HEK293 (cell line): ENCODE measurements around the gene PIK3CA.

Experiments
- CTCF ChIA-PET: fragments of 350-600 bp; formaldehyde crosslinking; extraction: SDS; loops from one replicate; lab custom pipeline; 2021; ENCODE audit warnings: antibody characterized with exemption; lab: Yijun Ruan, JAX
- POLR2A ChIA-PET: fragments of 300-600 bp; formaldehyde crosslinking; extraction: SDS; loops from one replicate; lab custom pipeline; 2020; ENCODE audit warnings: antibody characterized with exemption, inconsistent platforms; lab: Yijun Ruan, JAX
- H3K27ac ChIP-seq: fragments of 200-500 bp; sonication (Bioruptor generic); 2 replicates; pipeline ENCODE4 v1.5.1; 2014; ENCODE audit warnings: low read depth, low read length, control low read depth, inconsistent platforms; ENCODE audit errors: extremely low read depth
- H3K36me3 ChIP-seq, 2 experiments: fragments of 200-500 bp in 1 of 2; sonication (Bioruptor generic) in 1 of 2; 1 replicate in 1 of 2; 2 replicates in 1 of 2; pipeline ENCODE4 v1.5.1; 2014 to 2017; ENCODE audit warnings: inconsistent platforms in 2 of 2, low read length in 2 of 2; ENCODE audit not compliant: control insufficient read depth in 2 of 2, insufficient read depth in 1 of 2
- H3K4me1 ChIP-seq: fragments of 200-500 bp; sonication (Bioruptor generic); 2 replicates; pipeline ENCODE4 v1.5.1; 2014; ENCODE audit warnings: mild to moderate bottlenecking, low read length, inconsistent platforms; ENCODE audit not compliant: control insufficient read depth, insufficient read depth
- H3K4me3 ChIP-seq: 2 replicates; pipeline ENCODE4 v1.5.1; 2011; ENCODE audit warnings: low read depth, mild to moderate bottlenecking, control low read depth, low read length, moderate library complexity
- H3K9me3 ChIP-seq: fragments of 200-500 bp; sonication (Bioruptor generic); 2 replicates; pipeline ENCODE4 v1.5.1; 2014; ENCODE audit warnings: low read depth, low read length, inconsistent platforms; ENCODE audit not compliant: control insufficient read depth, insufficient read depth
- IKZF3 ChIP-seq: fragments of 450-650 bp; IDR thresholded peaks from 2 replicates; pipeline ENCODE4 v1.5.0; 2018; ENCODE audit warnings: missing biosample characterization, mild to moderate bottlenecking, missing genetic modification characterization, moderate library complexity
- ZFP41 ChIP-seq: fragments of 450-650 bp; formaldehyde crosslinking; IDR thresholded peaks from 2 replicates; pipeline ENCODE4 v1.5.1; 2016; ENCODE audit warnings: missing biosample characterization, missing genetic modification characterization, borderline replicate concordance
- ZNF146 ChIP-seq: fragments of 450-650 bp; formaldehyde crosslinking; IDR thresholded peaks from 2 replicates; pipeline ENCODE4 v1.5.1; 2016; ENCODE audit warnings: missing biosample characterization, missing genetic modification characterization
- ZNF558 ChIP-seq: fragments of 450-650 bp; formaldehyde crosslinking; IDR thresholded peaks from 2 replicates; pipeline ENCODE4 v1.5.1; 2016; ENCODE audit warnings: missing biosample characterization, missing genetic modification characterization
- ZNF610 ChIP-seq: fragments of 450-650 bp; formaldehyde crosslinking; IDR thresholded peaks from 2 replicates; pipeline ENCODE4 v1.5.1; 2016; ENCODE audit warnings: missing biosample characterization, missing genetic modification characterization, borderline replicate concordance
- ZNF660 ChIP-seq: fragments of 450-650 bp; IDR thresholded peaks from 2 replicates; pipeline ENCODE4 v1.5.1; 2018; ENCODE audit warnings: missing biosample characterization, mild to moderate bottlenecking, missing genetic modification characterization
- ZNF837 ChIP-seq: fragments of 450-650 bp; formaldehyde crosslinking; IDR thresholded peaks from 2 replicates; pipeline ENCODE4 v1.5.1; 2016; ENCODE audit warnings: missing biosample characterization, missing genetic modification characterization
- TF ChIP-seq, protein P1 (sequence below): fragments of 450-650 bp; formaldehyde crosslinking; IDR thresholded peaks from 2 replicates; pipeline ENCODE4 v1.5.1; 2016; ENCODE audit warnings: missing biosample characterization, missing genetic modification characterization
- TF ChIP-seq, protein P2 (sequence below): fragments of 450-650 bp; formaldehyde crosslinking; optimal IDR thresholded peaks from 2 replicates; pipeline ENCODE3; 2016; ENCODE audit warnings: missing biosample characterization, mild to moderate bottlenecking, missing genetic modification characterization
- TF ChIP-seq, protein P3 (sequence below): fragments of 450-650 bp; formaldehyde crosslinking; IDR thresholded peaks from 2 replicates; pipeline ENCODE4 v1.5.1; 2017; ENCODE audit warnings: missing biosample characterization, missing genetic modification characterization
- TF ChIP-seq, protein P4 (sequence below): fragments of 450-650 bp; formaldehyde crosslinking; IDR thresholded peaks from 2 replicates; pipeline ENCODE4 v1.5.1; 2016; ENCODE audit warnings: missing biosample characterization, missing genetic modification characterization

PIK3CA gene

DNA sequence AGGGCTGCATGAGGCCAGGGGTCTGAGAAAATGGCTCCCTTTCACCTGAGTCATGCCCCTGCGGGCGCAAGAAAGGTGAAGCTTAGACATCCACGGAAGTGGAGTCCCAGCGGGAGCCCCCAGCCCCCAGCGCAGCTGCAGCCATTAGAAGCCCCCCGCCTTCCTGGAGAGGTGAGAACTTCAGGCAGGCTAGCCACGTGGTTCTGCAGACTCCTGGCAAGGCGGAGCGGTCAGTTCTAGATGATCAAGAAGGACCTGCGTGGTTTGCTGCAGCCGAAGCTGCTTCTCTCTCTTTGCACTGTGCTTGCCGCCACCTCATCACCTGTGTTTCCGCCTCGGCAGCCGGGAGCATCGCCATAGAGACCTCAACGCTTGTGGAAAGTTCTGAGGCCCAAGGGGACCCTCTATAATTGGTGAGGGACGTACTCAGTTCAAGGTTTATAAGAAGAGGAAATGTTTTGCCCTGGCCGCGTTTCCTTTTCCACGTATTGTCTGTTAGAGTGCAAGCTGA is 118.6 kb downstream of the PIK3CA start (continued):
- TF ChIP-seq, protein P1, sequence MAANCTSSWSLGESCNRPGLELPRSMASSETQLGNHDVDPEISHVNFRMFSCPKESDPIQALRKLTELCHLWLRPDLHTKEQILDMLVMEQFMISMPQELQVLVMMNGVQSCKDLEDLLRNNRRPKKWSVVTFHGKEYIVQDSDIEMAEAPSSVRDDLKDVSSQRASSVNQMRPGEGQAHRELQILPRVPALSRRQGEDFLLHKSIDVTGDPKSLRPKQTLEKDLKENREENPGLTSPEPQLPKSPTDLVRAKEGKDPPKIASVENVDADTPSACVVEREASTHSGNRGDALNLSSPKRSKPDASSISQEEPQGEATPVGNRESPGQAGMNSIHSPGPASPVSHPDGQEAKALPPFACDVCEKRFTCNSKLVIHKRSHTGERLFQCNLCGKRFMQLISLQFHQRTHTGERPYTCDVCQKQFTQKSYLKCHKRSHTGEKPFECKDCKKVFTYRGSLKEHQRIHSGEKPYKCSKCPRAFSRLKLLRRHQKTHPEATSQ, result no peak
- TF ChIP-seq ZNF837, result no peak
- TF ChIP-seq, all 188 proteins: peak for 0

DNA sequence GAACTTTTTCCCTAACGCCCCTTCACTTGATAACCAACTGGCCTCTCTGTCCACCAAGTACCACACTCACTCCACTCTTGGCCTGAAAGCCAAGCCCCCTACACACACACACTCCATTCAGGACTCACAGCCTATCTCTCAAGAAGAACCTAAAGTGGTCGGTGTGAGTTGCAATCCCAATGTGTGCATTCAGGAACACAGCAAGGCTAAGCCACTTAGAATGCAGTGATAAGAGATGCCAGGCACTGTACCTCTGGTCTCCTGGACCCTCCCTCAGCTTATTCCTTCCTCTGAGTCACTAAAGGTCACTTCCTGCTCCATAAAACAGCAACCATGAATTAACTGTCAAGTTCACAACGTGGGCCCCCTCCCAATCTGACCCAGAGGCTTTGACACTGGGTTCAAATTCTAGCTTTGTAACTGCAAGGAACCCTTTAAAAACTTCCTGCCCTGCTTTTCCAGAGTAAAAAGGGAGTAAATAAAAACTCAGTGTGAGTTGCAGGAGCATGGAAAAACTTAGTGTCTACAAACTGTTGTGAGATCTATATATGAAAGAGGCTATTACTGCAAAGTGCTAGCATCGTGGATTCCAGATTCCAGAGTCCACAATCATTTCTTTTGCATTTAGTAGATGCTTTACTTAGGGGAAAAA is 120.4 kb downstream of the PIK3CA start:
- Histone ChIP-seq H3K36me3 (no peaks in the 10 kb centered on the region), H3K4me1 (no peaks in the 10 kb centered on the region), H3K9me3 (no peaks in the 10 kb centered on the region), H3K27ac (no peak overlapping the region), H3K4me3 (no peak overlapping the region)
- TF ChIP-seq, protein P2, sequence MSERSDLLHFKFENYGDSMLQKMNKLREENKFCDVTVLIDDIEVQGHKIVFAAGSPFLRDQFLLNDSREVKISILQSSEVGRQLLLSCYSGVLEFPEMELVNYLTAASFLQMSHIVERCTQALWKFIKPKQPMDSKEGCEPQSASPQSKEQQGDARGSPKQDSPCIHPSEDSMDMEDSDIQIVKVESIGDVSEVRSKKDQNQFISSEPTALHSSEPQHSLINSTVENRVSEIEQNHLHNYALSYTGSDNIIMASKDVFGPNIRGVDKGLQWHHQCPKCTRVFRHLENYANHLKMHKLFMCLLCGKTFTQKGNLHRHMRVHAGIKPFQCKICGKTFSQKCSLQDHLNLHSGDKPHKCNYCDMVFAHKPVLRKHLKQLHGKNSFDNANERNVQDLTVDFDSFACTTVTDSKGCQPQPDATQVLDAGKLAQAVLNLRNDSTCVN (tag by site-specific recombination), result no peak
- CTCF ChIA-PET, result no interaction called here
- POLR2A ChIA-PET, result no interaction called here

DNA sequence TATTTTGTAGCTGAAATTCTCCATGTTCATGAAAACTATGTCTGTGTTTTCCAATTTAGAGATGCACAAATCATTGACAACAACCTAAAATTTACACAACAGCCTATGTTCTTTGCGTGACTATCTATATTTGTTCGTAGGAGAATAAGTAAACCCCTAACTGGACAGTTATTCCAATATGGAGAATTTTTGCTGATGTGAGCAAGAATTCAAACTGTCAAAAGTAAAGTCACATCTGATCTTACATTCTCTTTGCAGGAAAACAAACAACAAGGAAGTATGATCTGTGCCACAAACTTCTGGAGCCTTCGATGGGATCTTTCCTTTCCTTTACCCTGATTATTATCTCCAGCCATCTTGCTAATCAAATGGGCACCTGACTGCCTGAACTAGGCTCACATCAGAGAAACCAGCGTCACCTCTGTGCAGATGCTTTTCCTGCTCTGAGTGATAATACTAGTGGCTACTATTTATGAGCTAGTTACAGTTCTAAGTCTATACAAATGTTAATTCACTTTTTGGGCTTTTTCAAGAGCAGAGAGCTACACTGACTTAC is 121.1 kb downstream of the PIK3CA start:
- Histone ChIP-seq H3K27ac (no peak overlapping the region), H3K4me3 (no peak overlapping the region), H3K4me1 (no peaks in the 10 kb centered on the region), H3K36me3 (no peaks in the 10 kb centered on the region), H3K9me3 (no peaks in the 10 kb centered on the region)
- TF ChIP-seq, protein P3, sequence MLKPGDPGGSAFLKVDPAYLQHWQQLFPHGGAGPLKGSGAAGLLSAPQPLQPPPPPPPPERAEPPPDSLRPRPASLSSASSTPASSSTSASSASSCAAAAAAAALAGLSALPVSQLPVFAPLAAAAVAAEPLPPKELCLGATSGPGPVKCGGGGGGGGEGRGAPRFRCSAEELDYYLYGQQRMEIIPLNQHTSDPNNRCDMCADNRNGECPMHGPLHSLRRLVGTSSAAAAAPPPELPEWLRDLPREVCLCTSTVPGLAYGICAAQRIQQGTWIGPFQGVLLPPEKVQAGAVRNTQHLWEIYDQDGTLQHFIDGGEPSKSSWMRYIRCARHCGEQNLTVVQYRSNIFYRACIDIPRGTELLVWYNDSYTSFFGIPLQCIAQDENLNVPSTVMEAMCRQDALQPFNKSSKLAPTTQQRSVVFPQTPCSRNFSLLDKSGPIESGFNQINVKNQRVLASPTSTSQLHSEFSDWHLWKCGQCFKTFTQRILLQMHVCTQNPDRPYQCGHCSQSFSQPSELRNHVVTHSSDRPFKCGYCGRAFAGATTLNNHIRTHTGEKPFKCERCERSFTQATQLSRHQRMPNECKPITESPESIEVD (tag by site-specific recombination), result no peak
- no peak for TF ChIP-seq ZNF660 (tag by site-specific recombination)
- TF ChIP-seq ZNF558 (tag by site-specific recombination), result no peak
- TF ChIP-seq IKZF3 (tag by site-specific recombination), result no peak
- TF ChIP-seq ZFP41 (tag by site-specific recombination), result no peak
- no peak for TF ChIP-seq ZNF146 (tag by site-specific recombination)
- TF ChIP-seq, protein P4, sequence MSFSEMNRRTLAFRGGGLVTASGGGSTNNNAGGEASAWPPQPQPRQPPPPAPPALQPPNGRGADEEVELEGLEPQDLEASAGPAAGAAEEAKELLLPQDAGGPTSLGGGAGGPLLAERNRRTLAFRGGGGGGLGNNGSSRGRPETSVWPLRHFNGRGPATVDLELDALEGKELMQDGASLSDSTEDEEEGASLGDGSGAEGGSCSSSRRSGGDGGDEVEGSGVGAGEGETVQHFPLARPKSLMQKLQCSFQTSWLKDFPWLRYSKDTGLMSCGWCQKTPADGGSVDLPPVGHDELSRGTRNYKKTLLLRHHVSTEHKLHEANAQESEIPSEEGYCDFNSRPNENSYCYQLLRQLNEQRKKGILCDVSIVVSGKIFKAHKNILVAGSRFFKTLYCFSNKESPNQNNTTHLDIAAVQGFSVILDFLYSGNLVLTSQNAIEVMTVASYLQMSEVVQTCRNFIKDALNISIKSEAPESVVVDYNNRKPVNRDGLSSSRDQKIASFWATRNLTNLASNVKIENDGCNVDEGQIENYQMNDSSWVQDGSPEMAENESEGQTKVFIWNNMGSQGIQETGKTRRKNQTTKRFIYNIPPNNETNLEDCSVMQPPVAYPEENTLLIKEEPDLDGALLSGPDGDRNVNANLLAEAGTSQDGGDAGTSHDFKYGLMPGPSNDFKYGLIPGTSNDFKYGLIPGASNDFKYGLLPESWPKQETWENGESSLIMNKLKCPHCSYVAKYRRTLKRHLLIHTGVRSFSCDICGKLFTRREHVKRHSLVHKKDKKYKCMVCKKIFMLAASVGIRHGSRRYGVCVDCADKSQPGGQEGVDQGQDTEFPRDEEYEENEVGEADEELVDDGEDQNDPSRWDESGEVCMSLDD (tag by site-specific recombination), result no peak
- no peak for TF ChIP-seq ZNF610 (tag by site-specific recombination)
- CTCF ChIA-PET, result no interaction called here
- POLR2A ChIA-PET, result no interaction called here
